HL-60 (cell line): ENCODE measurements around the gene NUF2.

ENCODE experiments used
- DNase-seq, 2 experiments: peaks; one replicate each; pipeline ENCODE4 v3.0.0-alpha.2; 2010 to 2020; ENCODE audit warnings: low read depth in 1 of 2, low spot score in 1 of 2
- H3K27ac ChIP-seq: fragments of 250-450 bp; sonication (Bioruptor Pico); replicated peaks from 2 replicates; pipeline ENCODE4 v1.5.1; 2020; ENCODE audit warnings: mild to moderate bottlenecking, moderate library complexity
- H3K27me3 ChIP-seq: fragments of 250-450 bp; sonication (Bioruptor Pico); 2 replicates; pipeline ENCODE4 v1.5.1; 2021; ENCODE audit warnings: mild to moderate bottlenecking, moderate library complexity; ENCODE audit not compliant: insufficient read depth, poor library complexity, severe bottlenecking
- H3K4me3 ChIP-seq: replicated peaks from 2 replicates; pipeline ENCODE4 v1.5.1; 2011; ENCODE audit warnings: mild to moderate bottlenecking, control low read depth, low read length; ENCODE audit not compliant: insufficient read depth
- CTCF ChIP-seq: IDR thresholded peaks from one replicate; pipeline ENCODE4 v1.5.1; 2011; ENCODE audit warnings: low read length, control low read depth, inconsistent platforms; ENCODE audit not compliant: insufficient read depth
- GABPA ChIP-seq: IDR thresholded peaks from 2 replicates; pipeline ENCODE4 v1.6.1; 2012; ENCODE audit warnings: low read depth
- POLR2AphosphoS5 ChIP-seq: IDR thresholded peaks from 2 replicates; pipeline ENCODE4 v1.6.1; 2012; ENCODE audit warnings: low read depth
- REST ChIP-seq: IDR thresholded peaks from 2 replicates; pipeline ENCODE4 v1.6.1; 2012; ENCODE audit warnings: low read depth; ENCODE audit not compliant: insufficient replicate concordance
- SPI1 ChIP-seq: IDR thresholded peaks from 2 replicates; pipeline ENCODE4 v1.6.1; 2012; ENCODE audit warnings: low read depth, mild to moderate bottlenecking, borderline replicate concordance

NUF2 gene

GRCh38 chr1:163399976-163400601 lies 78.3 kb downstream of the NUF2 start:
- Histone ChIP-seq H3K27ac (no peak overlapping the region), H3K27me3 (peaks cover 6% of the 10 kb centered on the region), H3K4me3 (no peak overlapping the region)
- TF ChIP-seq GABPA (no peak), CTCF (no peak), POLR2AphosphoS5 (no peak), REST (no peak)
- no peak for DNase-seq

- H3K4me3 ChIP-seq: no peak overlapping the region
- peaks cover 6% of the 10 kb centered on the region for H3K27me3 ChIP-seq
- DNase-seq: no peak
- no peak for TF ChIP-seq REST
- no peak for TF ChIP-seq POLR2AphosphoS5
- no peak for TF ChIP-seq CTCF
- no peak for TF ChIP-seq GABPA
- no peak for TF ChIP-seq SPI1
- no peak overlapping the region for H3K27ac ChIP-seq
Measured at GRCh38 chr1:163401211-163401610, 79.5 kb downstream of the NUF2 start.
